ENCODE measurements around the gene VPS39.

VPS39 gene

DNA sequence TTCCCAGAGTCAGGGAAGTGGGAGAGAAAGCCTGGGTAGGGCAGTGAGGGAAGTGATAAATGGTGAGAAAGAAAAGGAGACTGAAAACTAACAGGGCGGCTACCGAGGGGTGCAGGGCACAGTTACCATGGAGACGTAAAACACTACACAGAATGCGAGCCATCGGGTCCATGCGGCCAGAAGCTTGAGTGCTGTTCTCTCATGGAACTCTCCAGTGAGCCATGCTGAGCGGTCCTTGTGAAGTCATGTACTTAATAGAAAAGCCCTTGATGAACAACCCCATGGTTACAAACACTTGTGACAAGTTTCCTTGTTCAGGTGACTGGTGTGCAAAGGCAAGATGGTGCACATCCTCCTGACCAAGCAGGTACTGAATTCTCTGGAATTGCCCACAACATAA is 48.0 kb downstream of the VPS39 start:
- TF ChIP-seq, protein P1, sequence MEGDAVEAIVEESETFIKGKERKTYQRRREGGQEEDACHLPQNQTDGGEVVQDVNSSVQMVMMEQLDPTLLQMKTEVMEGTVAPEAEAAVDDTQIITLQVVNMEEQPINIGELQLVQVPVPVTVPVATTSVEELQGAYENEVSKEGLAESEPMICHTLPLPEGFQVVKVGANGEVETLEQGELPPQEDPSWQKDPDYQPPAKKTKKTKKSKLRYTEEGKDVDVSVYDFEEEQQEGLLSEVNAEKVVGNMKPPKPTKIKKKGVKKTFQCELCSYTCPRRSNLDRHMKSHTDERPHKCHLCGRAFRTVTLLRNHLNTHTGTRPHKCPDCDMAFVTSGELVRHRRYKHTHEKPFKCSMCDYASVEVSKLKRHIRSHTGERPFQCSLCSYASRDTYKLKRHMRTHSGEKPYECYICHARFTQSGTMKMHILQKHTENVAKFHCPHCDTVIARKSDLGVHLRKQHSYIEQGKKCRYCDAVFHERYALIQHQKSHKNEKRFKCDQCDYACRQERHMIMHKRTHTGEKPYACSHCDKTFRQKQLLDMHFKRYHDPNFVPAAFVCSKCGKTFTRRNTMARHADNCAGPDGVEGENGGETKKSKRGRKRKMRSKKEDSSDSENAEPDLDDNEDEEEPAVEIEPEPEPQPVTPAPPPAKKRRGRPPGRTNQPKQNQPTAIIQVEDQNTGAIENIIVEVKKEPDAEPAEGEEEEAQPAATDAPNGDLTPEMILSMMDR (conservative IDR thresholded peaks at IDR 0.05; ENCODE audit: low read depth, low read length), result no peak
- no peak overlapping the region for H3K4me3 ChIP-seq (ENCODE audit: low read length)
- no peak for DNase-seq (ENCODE audit: low read depth)

DNA sequence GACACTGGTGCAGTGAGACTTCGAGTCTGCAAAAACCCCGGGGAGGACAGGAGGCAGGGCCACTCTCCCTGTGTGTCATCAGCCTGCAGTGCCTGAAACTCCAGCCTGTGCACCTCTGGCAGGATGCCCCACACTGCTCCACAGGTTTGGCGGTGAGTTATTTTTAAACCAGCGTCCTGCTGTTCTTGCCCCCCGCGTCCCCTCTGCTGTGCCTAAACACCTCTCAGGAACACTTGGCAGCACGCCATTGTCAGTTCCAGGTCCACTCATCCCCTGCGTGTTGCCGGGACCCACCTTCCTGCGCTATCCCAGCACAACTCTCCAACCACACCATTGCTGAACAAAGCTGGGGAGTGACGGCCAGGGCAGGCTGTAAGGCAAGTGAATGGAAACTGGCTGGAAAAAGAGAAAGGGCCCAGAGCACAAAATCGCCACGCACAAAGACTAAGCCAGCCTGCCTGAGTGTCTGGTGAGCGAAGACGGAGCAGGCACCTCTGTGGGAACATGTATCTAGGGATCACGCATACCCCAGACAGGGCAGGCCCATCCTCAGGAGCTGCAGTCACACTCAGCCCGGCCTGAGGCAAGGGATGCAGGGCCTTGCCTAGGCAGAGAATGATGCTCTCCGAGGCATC is 48.6 kb downstream of the VPS39 start:
- no peak overlapping the region for H3K4me3 ChIP-seq (ENCODE audit: low read length)
- TF ChIP-seq, protein P1 (conservative IDR thresholded peaks at IDR 0.05; ENCODE audit: low read depth, low read length), result no peak
- DNase-seq (ENCODE audit: low read depth), result no peak

DNA sequence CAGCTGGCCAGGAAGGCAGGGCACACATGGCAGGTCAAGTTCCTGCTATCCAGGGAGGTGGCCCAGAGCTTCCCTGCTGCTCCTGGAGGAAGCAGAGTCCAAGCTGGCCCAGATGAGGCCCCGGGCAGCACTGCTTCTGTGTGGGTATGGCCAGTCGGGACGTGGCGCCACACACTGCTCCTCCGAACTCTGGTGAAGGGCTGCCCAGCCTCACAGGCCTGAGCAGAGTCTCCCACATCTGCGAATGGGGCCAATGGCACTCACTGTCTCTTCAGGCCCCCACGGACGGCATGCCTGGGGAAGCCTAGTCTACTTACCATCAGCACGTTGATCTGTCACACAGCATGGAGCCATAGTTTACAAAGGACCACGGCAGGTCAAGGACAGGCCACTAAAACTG is 49.2 kb downstream of the VPS39 start:
- no peak for DNase-seq (ENCODE audit: low read depth)
- TF ChIP-seq, protein P1 (conservative IDR thresholded peaks at IDR 0.05; ENCODE audit: low read depth, low read length), result no peak
- no peak overlapping the region for H3K4me3 ChIP-seq (ENCODE audit: low read length)

DNA sequence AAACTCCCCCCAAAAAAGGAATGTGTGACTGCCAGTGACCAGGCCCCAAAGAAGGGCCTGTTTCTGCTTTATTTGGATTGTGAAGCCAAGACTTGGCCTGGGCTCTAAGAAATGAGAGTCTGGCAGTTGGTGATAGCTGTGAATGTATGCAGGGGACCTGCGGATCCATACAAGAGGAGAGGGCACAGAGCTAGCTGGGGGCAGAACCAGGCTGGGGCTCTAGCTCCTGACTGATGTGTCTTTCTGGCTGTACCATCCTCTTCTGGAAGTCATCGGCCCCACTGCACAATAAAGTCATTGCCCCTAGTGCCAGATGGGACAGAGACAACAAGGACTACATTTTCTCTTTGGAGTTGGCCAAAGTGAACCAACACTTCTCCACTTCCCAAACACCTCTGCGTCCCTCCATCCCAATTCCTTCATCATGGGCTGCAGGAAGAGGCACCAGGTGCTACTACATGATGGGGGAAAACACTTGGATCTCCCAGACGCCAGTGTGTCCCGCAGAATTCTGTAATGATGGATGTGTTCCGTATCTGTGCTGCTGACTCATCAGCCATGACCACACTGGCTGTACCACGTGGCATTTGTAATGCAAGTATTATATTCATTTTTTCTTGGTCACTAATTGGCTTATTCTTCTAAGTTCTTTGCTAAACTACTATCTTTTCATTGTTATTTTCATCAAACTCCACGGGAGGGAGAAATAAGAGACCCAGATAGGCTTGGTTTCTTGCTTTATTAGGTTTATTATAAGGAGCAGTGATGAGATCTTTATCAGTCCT is 49.9 kb downstream of the VPS39 start:
- DNase-seq (ENCODE audit: low read depth), result no peak
- H3K4me3 ChIP-seq (ENCODE audit: low read length), result no peak overlapping the region
- TF ChIP-seq, protein P1 (conservative IDR thresholded peaks at IDR 0.05; ENCODE audit: low read depth, low read length), result no peak

DNA sequence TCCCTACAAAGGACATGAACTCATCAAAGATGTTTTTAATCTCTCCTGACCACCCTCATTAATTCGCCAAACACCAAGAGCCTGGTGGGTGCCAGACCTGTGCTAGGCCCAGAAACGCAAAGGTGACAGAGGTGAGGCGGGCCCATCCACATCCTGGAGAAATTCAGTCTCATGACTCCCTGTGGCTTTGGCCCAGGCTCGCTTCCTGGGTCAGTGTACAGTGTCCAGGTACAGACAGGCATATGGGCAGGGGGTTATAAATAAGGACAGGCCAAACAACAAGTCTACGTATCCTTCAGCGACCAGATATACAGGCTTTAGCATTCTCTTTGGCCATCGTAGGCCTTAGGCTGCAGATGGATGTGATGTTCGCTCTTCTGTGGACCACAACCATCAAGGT is 50.7 kb downstream of the VPS39 start:
- TF ChIP-seq, protein P1 (conservative IDR thresholded peaks at IDR 0.05; ENCODE audit: low read depth, low read length), result no peak
- no peak for DNase-seq (ENCODE audit: low read depth)
- no peak overlapping the region for H3K4me3 ChIP-seq (ENCODE audit: low read length)

DNA sequence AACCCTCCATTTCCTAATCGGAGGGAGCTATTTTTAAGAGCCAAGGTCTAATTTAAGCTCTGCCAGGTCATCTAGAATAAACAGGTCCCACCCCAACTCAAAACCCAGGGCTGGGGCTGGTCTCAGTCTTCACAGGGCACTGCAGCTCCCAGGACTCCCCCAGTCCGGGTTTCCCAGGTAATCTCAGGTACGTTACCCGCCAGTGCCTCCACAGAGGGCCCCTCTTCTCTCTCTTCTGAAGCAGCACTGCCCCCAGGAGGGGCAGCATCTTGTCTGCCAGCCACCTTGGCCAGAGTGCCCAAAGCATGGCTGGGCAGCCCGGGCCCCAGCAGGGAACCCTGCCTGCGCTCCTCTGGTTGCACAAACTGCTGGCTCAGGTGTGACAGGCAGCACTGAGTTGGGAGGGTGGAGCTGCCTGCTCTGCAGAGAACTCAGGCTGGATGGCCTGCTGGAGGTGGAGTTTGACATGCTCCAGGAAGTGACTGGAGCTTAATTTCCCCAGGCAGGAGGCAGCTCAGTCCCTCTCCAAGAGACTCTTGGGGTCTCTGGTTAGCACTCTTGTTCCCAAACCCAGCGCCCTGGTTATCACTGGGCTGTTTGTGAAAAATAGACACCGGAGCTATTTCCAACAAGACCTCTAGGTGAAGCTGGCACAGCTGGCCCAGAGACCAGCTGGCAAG is 51.7 kb downstream of the VPS39 start, which contains the start of gene PLA2G4F:
Gene PLA2G4F, minus strand, starts transcription at position 394 of the 680 bp plus-strand sequence. Its CDS starts 87 bp downstream, at position 307.
- TF ChIP-seq, protein P1 (conservative IDR thresholded peaks at IDR 0.05; ENCODE audit: low read depth, low read length), result no peak
- H3K4me3 ChIP-seq (ENCODE audit: low read length), result no peak within 1 kb of the TSS

More for the DNA sequence above, 51.7 kb downstream of the VPS39 start, which contains the start of gene PLA2G4F:
- DNase-seq (ENCODE audit: low read depth), result no peak

All from retinal pigment epithelial cell (primary cell).